MCF 10A (cell line): ENCODE measurements around the gene ASTN1. TPM values are rescaled to one million over a fixed set of nuclear protein-coding genes. Genes with fewer than 3 reads are reported as not detected.
A peak's percentile ranks its signal among the peaks of the same experiment; 100 is the strongest.

Source experiments
- BruUV-seq: library from RNA; stranded (reverse); fragments of 400-500 nt; replicated peaks from 2 replicates; lab custom pipeline; 2021; lab: Mats Ljungman, UMichigan
- CTCF ChIA-PET: fragments of 300-600 bp; sonication (Branson Sonifier 250); formaldehyde crosslinking; extraction: SDS; loops from one replicate; lab custom pipeline; 2021; ENCODE audit warnings: antibody characterized with exemption, inconsistent platforms; lab: Yijun Ruan, JAX
- POLR2A ChIA-PET: fragments of 300-600, 350-650 bp; sonication (Branson Sonifier 250); formaldehyde crosslinking; extraction: SDS; loops from one replicate; lab custom pipeline; 2020; ENCODE audit warnings: antibody characterized with exemption, inconsistent platforms; lab: Yijun Ruan, JAX
- DNase-seq: peaks from one replicate; pipeline ENCODE4 v3.0.0-alpha.2; 2018; ENCODE audit not compliant: unreplicated experiment
- H3K27ac Mint-ChIP-seq: one replicate; pipeline ENCODE4 v1.8.0; 2022; ENCODE audit warnings: mild to moderate bottlenecking, low read depth, mixed read lengths; ENCODE audit not compliant: unreplicated experiment
- H3K27me3 Mint-ChIP-seq: one replicate; pipeline ENCODE4 v1.8.0; 2022; ENCODE audit warnings: mixed read lengths; ENCODE audit not compliant: insufficient read depth, unreplicated experiment
- H3K36me3 Mint-ChIP-seq: one replicate; pipeline ENCODE4 v1.8.0; 2022; ENCODE audit warnings: mild to moderate bottlenecking, moderate library complexity, mixed read lengths; ENCODE audit not compliant: insufficient read depth, unreplicated experiment
- H3K4me1 Mint-ChIP-seq: one replicate; pipeline ENCODE4 v1.8.0; 2022; ENCODE audit warnings: mixed read lengths; ENCODE audit not compliant: insufficient read depth, unreplicated experiment
- H3K4me3 Mint-ChIP-seq: one replicate; pipeline ENCODE4 v1.8.0; 2022; ENCODE audit warnings: mild to moderate bottlenecking, moderate library complexity, mixed read lengths; ENCODE audit not compliant: unreplicated experiment
- H3K9me3 Mint-ChIP-seq: one replicate; pipeline ENCODE4 v1.8.0; 2022; ENCODE audit warnings: mixed read lengths; ENCODE audit not compliant: unreplicated experiment
- intact Hi-C: fragments of 100-400 bp; cut with micrococcal nuclease; formaldehyde crosslinking; loops from 2 replicates; pipeline ENCODE4 v1.14.1; 2022
- total RNA-seq: library from RNA; stranded (reverse); gene quantifications from 2 replicates; pipeline ENCODE4 v1.2.3, GENCODE V29; 2022
- TF ChIP-seq, protein P1 (sequence below): fragments of 200-600 bp; IDR thresholded peaks from one replicate; pipeline ENCODE4 v1.8.0; 2022; ENCODE audit warnings: antibody characterized with exemption, mild to moderate bottlenecking; ENCODE audit not compliant: unreplicated experiment

ASTN1 gene
- total RNA-seq, 1 experiment from 2014 or later: not detected

DNA sequence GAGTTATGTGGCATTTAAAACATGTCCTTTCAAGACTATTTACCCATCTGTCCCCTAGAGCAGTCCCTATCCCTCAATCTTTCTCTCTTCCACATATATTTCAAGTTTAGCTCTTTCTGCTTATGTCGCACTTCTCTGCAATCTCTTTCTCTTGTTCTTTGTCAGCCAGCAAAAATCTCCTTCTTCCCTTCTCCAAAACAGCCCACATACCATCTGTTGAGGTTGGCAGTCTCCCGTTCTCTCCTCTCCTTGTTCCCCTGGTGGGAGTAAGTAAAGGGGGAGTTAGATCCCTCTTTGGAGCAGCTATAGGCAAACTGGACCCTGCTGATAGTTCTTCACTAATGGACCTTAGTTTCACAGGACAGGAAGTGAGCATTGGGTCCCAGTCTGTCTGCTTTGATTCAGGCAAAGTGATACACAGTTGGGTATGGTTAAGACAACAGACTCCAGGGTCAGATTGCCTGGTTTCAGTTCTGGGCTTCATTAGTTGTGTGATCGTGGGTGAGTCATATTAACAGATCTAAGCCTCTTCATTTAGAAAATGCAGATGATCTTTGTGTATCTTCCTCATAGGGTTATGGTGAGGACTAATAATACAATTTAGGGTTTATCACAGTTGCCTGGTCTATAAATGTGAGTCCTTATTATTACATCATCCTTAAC is 25.9 kb upstream of the ASTN1 start:
- Mint-ChIP-seq H3K4me1 (no peaks in the 10 kb centered on the region), H3K36me3 (peaks cover 2% of the 10 kb centered on the region), H3K27ac (no peak overlapping the region), H3K9me3 (no peaks in the 10 kb centered on the region), H3K4me3 (no peak overlapping the region), H3K27me3 (no peaks in the 10 kb centered on the region)
- POLR2A ChIA-PET: interaction anchor here (0.7 kb wide), 1 partner anchor 50 kb away, joined by 3 read pairs; no protein-coding TSS in a partner anchor
- intact Hi-C loops: no loop called here
- CTCF ChIA-PET: interaction anchor here (0.8 to 3.9 kb wide), 4 partner anchors 9 to 755 kb away, joined by 3 to 27 read pairs (median 10); no protein-coding TSS in a partner anchor
- no TSS peak for BruUV-seq
- DNase-seq: no peak
- TF ChIP-seq, protein P1, sequence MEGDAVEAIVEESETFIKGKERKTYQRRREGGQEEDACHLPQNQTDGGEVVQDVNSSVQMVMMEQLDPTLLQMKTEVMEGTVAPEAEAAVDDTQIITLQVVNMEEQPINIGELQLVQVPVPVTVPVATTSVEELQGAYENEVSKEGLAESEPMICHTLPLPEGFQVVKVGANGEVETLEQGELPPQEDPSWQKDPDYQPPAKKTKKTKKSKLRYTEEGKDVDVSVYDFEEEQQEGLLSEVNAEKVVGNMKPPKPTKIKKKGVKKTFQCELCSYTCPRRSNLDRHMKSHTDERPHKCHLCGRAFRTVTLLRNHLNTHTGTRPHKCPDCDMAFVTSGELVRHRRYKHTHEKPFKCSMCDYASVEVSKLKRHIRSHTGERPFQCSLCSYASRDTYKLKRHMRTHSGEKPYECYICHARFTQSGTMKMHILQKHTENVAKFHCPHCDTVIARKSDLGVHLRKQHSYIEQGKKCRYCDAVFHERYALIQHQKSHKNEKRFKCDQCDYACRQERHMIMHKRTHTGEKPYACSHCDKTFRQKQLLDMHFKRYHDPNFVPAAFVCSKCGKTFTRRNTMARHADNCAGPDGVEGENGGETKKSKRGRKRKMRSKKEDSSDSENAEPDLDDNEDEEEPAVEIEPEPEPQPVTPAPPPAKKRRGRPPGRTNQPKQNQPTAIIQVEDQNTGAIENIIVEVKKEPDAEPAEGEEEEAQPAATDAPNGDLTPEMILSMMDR: no peak

DNA sequence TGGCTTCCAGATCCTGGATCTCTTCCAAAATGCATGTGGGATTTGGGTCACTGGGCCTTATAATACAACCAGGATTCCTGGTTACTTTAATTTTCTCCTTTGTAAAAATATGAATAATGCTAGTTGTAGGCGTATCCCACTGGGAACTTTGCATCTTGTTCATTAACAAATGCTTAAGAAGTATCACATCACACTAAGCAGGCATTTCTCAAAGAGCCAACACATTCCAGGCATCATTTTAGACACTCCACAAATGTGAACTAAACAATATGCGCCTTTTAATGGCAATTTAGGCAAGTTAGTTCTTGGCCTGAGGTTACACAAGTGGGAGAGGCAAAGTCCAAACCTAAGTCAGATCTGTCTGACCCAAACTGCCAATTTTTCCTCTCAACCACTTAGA is 22.1 kb upstream of the ASTN1 start:
- TF ChIP-seq, protein P1: no peak
- intact Hi-C loops: loop anchor here (10.0 kb wide), 1 partner anchor 598 kb away; no protein-coding TSS in a partner anchor
- no peak for DNase-seq
- no peaks in the 10 kb centered on the region for H3K36me3 Mint-ChIP-seq
- BruUV-seq: no TSS peak
- no peak overlapping the region for H3K27ac Mint-ChIP-seq
- no peak overlapping the region for H3K4me3 Mint-ChIP-seq
- ChIA-PET POLR2A (no interaction called here), CTCF (no interaction called here)
- peaks cover 21% of the 10 kb centered on the region for H3K27me3 Mint-ChIP-seq
- H3K4me1 Mint-ChIP-seq: peaks cover 5% of the 10 kb centered on the region
- no peaks in the 10 kb centered on the region for H3K9me3 Mint-ChIP-seq

DNA sequence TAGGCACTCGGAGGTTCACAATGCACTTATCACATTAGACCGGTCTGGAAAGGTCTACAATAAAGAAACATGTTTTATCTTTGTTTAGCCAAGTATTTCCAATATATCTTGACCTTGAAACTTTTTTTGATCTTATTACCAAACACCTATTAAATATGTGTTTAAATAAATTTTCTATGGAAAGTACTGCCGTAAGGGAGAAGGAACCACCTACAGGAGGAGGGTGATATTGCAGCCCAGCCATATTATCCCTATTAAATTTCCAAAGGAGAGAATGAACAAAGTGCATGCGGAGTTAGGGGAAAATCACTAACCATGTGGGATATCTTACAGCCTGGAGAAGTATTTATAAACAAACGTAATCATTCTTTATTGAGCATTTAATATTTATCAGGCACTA is 20.7 kb upstream of the ASTN1 start:
- ChIA-PET POLR2A (no interaction called here), CTCF (interaction anchor here (0.7 to 6.3 kb wide), 4 partner anchors 282 to 1076 kb away, joined by 3 to 150 read pairs (median 3); no protein-coding TSS in a partner anchor)
- DNase-seq: peak; percentile 35
- H3K36me3 Mint-ChIP-seq: no peaks in the 10 kb centered on the region
- TF ChIP-seq, protein P1: peak; percentile 37
- H3K4me1 Mint-ChIP-seq: peaks cover 8% of the 10 kb centered on the region
- peaks cover 36% of the 10 kb centered on the region for H3K27me3 Mint-ChIP-seq
- intact Hi-C loops: loop anchor here (10.0 kb wide), 1 partner anchor 600 kb away; no protein-coding TSS in a partner anchor
- H3K9me3 Mint-ChIP-seq: no peaks in the 10 kb centered on the region
- no peak overlapping the region for H3K27ac Mint-ChIP-seq
- H3K4me3 Mint-ChIP-seq: no peak overlapping the region
- BruUV-seq: no TSS peak

DNA sequence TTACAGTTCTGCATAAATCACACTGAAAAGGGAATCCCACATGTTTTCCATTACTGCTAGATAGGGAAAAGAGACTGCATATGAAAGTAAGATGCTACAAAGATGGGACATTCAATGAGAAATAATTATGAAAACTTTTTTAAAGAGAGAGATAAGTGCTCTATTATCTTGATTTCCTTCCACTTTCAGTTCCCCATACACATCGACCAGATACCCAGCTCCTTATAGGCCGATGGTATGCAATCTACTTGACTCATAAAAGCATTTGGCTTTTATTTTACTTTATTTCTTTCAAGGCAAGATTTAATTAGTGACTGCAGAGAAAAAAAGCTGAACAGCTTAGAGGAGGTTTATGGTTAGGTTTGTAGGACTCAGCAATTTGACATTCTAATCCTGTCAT is 19.3 kb upstream of the ASTN1 start:
- H3K27ac Mint-ChIP-seq: no peak overlapping the region
- no peaks in the 10 kb centered on the region for H3K9me3 Mint-ChIP-seq
- H3K4me3 Mint-ChIP-seq: no peak overlapping the region
- DNase-seq: no peak
- no peaks in the 10 kb centered on the region for H3K36me3 Mint-ChIP-seq
- intact Hi-C loops: loop anchor here (10.0 kb wide), 1 partner anchor 601 kb away; no protein-coding TSS in a partner anchor
- H3K27me3 Mint-ChIP-seq: peaks cover 49% of the 10 kb centered on the region
- CTCF ChIA-PET: interaction anchor here (0.9 to 6.3 kb wide), 9 partner anchors 15 to 762 kb away, joined by 3 to 150 read pairs (median 6); no protein-coding TSS in a partner anchor
- H3K4me1 Mint-ChIP-seq: peaks cover 8% of the 10 kb centered on the region
- POLR2A ChIA-PET: no interaction called here
- TF ChIP-seq, protein P1: no peak
- BruUV-seq: no TSS peak
